H9 (cell line): Measurements from ENCODE around the gene RAD51AP2. TPM values are rescaled to one million over a fixed set of nuclear protein-coding genes. Genes with fewer than 3 reads are reported as not detected.

Source experiments
- DNase-seq: peaks from one replicate; pipeline ENCODE4 v3.0.0-alpha.2; 2017
- H2AFZ ChIP-seq: one replicate; pipeline ENCODE4 v1.6.1; 2013; ENCODE audit warnings: mild to moderate bottlenecking, low read length, control low read depth, moderate library complexity
- H2AK5ac ChIP-seq: 2 replicates; pipeline ENCODE4 v1.6.1; 2013; ENCODE audit warnings: low read length, control low read depth, mixed read lengths; ENCODE audit not compliant: insufficient read length
- H2BK120ac ChIP-seq: one replicate; pipeline ENCODE4 v1.6.1; 2013; ENCODE audit warnings: low read depth, mild to moderate bottlenecking, low read length, control low read depth, inconsistent platforms; ENCODE audit not compliant: poor library complexity, severe bottlenecking
- H2BK12ac ChIP-seq: 2 replicates; pipeline ENCODE4 v1.6.1; 2013; ENCODE audit warnings: low read length, control low read depth, mixed read lengths, low read depth; ENCODE audit not compliant: insufficient read length
- H2BK15ac ChIP-seq: 2 replicates; pipeline ENCODE4 v1.6.1; 2013; ENCODE audit warnings: low read depth, low read length, control low read depth
- H2BK20ac ChIP-seq: one replicate; pipeline ENCODE4 v1.6.1; 2013; ENCODE audit warnings: low read depth, mild to moderate bottlenecking, low read length, control low read depth, inconsistent platforms; ENCODE audit not compliant: poor library complexity, severe bottlenecking
- H2BK5ac ChIP-seq: 2 replicates; pipeline ENCODE4 v1.6.1; 2013; ENCODE audit warnings: low read length, control low read depth, mixed read lengths; ENCODE audit not compliant: insufficient read length
- H3K14ac ChIP-seq: 2 replicates; pipeline ENCODE4 v1.6.1; 2013; ENCODE audit warnings: low read length, control low read depth; ENCODE audit not compliant: insufficient read depth
- H3K18ac ChIP-seq: 2 replicates; pipeline ENCODE4 v1.6.1; 2013; ENCODE audit warnings: low read depth, mild to moderate bottlenecking, mixed read lengths, low read length, control low read depth; ENCODE audit not compliant: insufficient read length
- H3K23ac ChIP-seq: 2 replicates; pipeline ENCODE4 v1.6.1; 2013; ENCODE audit warnings: low read length, control low read depth, mixed read lengths, low read depth; ENCODE audit not compliant: insufficient read length
- H3K23me2 ChIP-seq: 2 replicates; pipeline ENCODE4 v1.6.1; 2013; ENCODE audit warnings: low read depth, mild to moderate bottlenecking, mixed read lengths, low read length, control low read depth; ENCODE audit not compliant: insufficient read length, poor library complexity, severe bottlenecking
- H3K27ac ChIP-seq: 2 replicates; pipeline ENCODE4 v1.5.1; 2013; ENCODE audit warnings: low read length, control low read depth, mixed read lengths, low read depth; ENCODE audit not compliant: insufficient read length
- H3K27me3 ChIP-seq: 2 replicates; pipeline ENCODE4 v1.6.1; 2013; ENCODE audit warnings: low read length, control low read depth, inconsistent platforms; ENCODE audit not compliant: insufficient read depth
- H3K4ac ChIP-seq: 2 replicates; pipeline ENCODE4 v1.6.1; 2013; ENCODE audit warnings: low read depth, mild to moderate bottlenecking, control low read depth, inconsistent platforms, low read length, moderate library complexity
- H3K4me1 ChIP-seq: 2 replicates; pipeline ENCODE4 v1.6.1; 2013; ENCODE audit warnings: low read length, control low read depth, inconsistent platforms; ENCODE audit not compliant: insufficient read depth
- H3K4me2 ChIP-seq: 2 replicates; pipeline ENCODE4 v1.6.1; 2013; ENCODE audit warnings: low read length, control low read depth, mixed read lengths; ENCODE audit not compliant: insufficient read length, insufficient read depth
- H3K56ac ChIP-seq: 2 replicates; pipeline ENCODE4 v1.6.1; 2013; ENCODE audit warnings: low read depth, mild to moderate bottlenecking, mixed read lengths, low read length, control low read depth; ENCODE audit not compliant: insufficient read length
- H3K79me1 ChIP-seq: 2 replicates; pipeline ENCODE4 v1.6.1; 2013; ENCODE audit warnings: low read depth, mild to moderate bottlenecking, moderate library complexity, low read length, control low read depth, inconsistent platforms; ENCODE audit not compliant: insufficient read depth, poor library complexity, severe bottlenecking
- H3K79me2 ChIP-seq: 2 replicates; pipeline ENCODE4 v1.6.1; 2013; ENCODE audit warnings: low read length, control low read depth, inconsistent platforms; ENCODE audit not compliant: insufficient read depth
- H3K9ac ChIP-seq: 2 replicates; pipeline ENCODE4 v1.6.1; 2013; ENCODE audit warnings: low read length, control low read depth, mixed read lengths; ENCODE audit not compliant: insufficient read length; ENCODE audit errors: extremely low read depth
- H3K9me3 ChIP-seq: one replicate; pipeline ENCODE4 v1.6.1; 2013; ENCODE audit warnings: low read depth, low read length, inconsistent platforms; ENCODE audit not compliant: control insufficient read depth
- H3T11ph ChIP-seq: one replicate; pipeline ENCODE4 v1.6.1; 2013; ENCODE audit warnings: mild to moderate bottlenecking, low read length, control low read depth, inconsistent platforms
- H4K20me1 ChIP-seq: one replicate; pipeline ENCODE4 v1.6.1; 2013; ENCODE audit not compliant: control insufficient read depth, insufficient read length, insufficient read depth
- H4K5ac ChIP-seq: 2 replicates; pipeline ENCODE4 v1.6.1; 2013; ENCODE audit warnings: low read depth, mild to moderate bottlenecking, mixed read lengths, low read length, control low read depth; ENCODE audit not compliant: insufficient read length
- H4K8ac ChIP-seq: replicated peaks from 2 replicates; pipeline ENCODE4 v1.6.1; 2013; ENCODE audit warnings: low read length, control low read depth, mixed read lengths, low read depth; ENCODE audit not compliant: insufficient read length
- H4K91ac ChIP-seq: 2 replicates; pipeline ENCODE4 v1.6.1; 2013; ENCODE audit warnings: low read depth, mild to moderate bottlenecking, moderate library complexity, mixed read lengths, low read length, control low read depth; ENCODE audit not compliant: insufficient read length
- H3K27ac Mint-ChIP-seq, 3 experiments: 2 replicates in 2 of 3; 3 replicates in 1 of 3; pipeline ENCODE4 v1.8.0; 2020 to 2021; ENCODE audit warnings: mixed read lengths in 3 of 3, mild to moderate bottlenecking in 1 of 3, moderate library complexity in 1 of 3
- H3K27me3 Mint-ChIP-seq: 2 replicates; pipeline ENCODE4 v1.8.0; 2021; ENCODE audit warnings: low read depth, mild to moderate bottlenecking, moderate library complexity, mixed read lengths
- H3K36me3 Mint-ChIP-seq, 3 experiments: 2 replicates in 2 of 3; 3 replicates in 1 of 3; pipeline ENCODE4 v1.8.0; 2020 to 2021; ENCODE audit warnings: low read depth in 3 of 3, mixed read lengths in 3 of 3; ENCODE audit not compliant: insufficient read depth in 1 of 3
- H3K4me1 Mint-ChIP-seq, 2 experiments: 2 replicates each; pipeline ENCODE4 v1.8.0; 2020; ENCODE audit warnings: mixed read lengths in 2 of 2
- H3K4me3 Mint-ChIP-seq, 2 experiments: 2 replicates in 1 of 2; 3 replicates in 1 of 2; pipeline ENCODE4 v1.8.0; 2020 to 2021; ENCODE audit warnings: mild to moderate bottlenecking in 2 of 2, mixed read lengths in 2 of 2, moderate library complexity in 1 of 2
- H3K9me3 Mint-ChIP-seq, 2 experiments: 2 replicates in 1 of 2; 3 replicates in 1 of 2; pipeline ENCODE4 v1.8.0; 2020; ENCODE audit warnings: mild to moderate bottlenecking in 2 of 2, mixed read lengths in 2 of 2, moderate library complexity in 1 of 2
- CTCF ChIP-seq: fragments of 200-600 bp; sonication (generic); conservative IDR thresholded peaks from 3 replicates; pipeline ENCODE4 v1.8.0; 2021; ENCODE audit warnings: antibody characterized with exemption, mild to moderate bottlenecking
- WGBS: extraction: QIAGEN DNeasy Blood & Tissue Kit; methylation state at CpG from one replicate; pipeline ENCODE4 v1.1.7; 2013; ENCODE audit warnings: missing lambda C conversion rate, low lambda C conversion rate, mixed read lengths; ENCODE audit not compliant: insufficient read length; ENCODE audit errors: extremely low coverage; 5-methylcytosine and 5-hydroxymethylcytosine counted together
- total RNA-seq: library from RNA; stranded (reverse); gene quantifications from 2 replicates; pipeline ENCODE4 v1.2.1, GENCODE V29; 2021

Gene RAD51AP2
- total RNA-seq, 1 experiment from 2014 or later = 0.07 TPM

GRCh38 chr2:17550907-17551306, 32.7 kb upstream of the RAD51AP2 start:
- H4K20me1 ChIP-seq = no peaks in the 10 kb centered on the region
- H3K27ac Mint-ChIP-seq = no peak overlapping the region
- no peak overlapping the region for H2AFZ ChIP-seq
- H3K79me2 ChIP-seq = peaks cover 36% of the 10 kb centered on the region; the same call in 1 of the 2 replicates
- WGBS = no CpG with 5 or more reads among the region's 2 CpGs
- no peak overlapping the region for H2BK20ac ChIP-seq
- no peaks in the 10 kb centered on the region for H3K9me3 ChIP-seq
- H3K4ac ChIP-seq = no peak overlapping the region
- TF ChIP-seq CTCF = no peak
- no peak overlapping the region for H4K5ac ChIP-seq
- peaks cover 22% of the 10 kb centered on the region for H3K4me1 ChIP-seq
- H2BK5ac ChIP-seq = no peak overlapping the region
- no peak overlapping the region for H4K91ac ChIP-seq
- H2AK5ac ChIP-seq = no peak overlapping the region
- H3K4me2 ChIP-seq = no peak overlapping the region
- DNase-seq = no peak
- H3K4me1 Mint-ChIP-seq = peaks cover 48 to 59% of the 10 kb centered on the region in 2 experiments
- H3K79me1 ChIP-seq = peaks cover 5% of the 10 kb centered on the region
- no peak overlapping the region for H3K14ac ChIP-seq
- H3T11ph ChIP-seq = no peak overlapping the region
- H3K4me3 Mint-ChIP-seq = no peak overlapping the region
- H4K8ac ChIP-seq = no peak overlapping the region
- no peak overlapping the region for H2BK12ac ChIP-seq
- no peak overlapping the region for H3K27ac ChIP-seq
- H2BK15ac ChIP-seq = no peak overlapping the region
- peaks cover 0 to 3% of the 10 kb centered on the region in 2 experiments; a peak in 2 of 5 replicates for H3K9me3 Mint-ChIP-seq
- no peaks in the 10 kb centered on the region for H3K27me3 Mint-ChIP-seq
- H3K23me2 ChIP-seq = no peaks in the 10 kb centered on the region
- no peak overlapping the region for H3K56ac ChIP-seq
- peaks cover 6 to 9% (median 7%) of the 10 kb centered on the region in 3 experiments for H3K36me3 Mint-ChIP-seq
- no peak overlapping the region for H3K9ac ChIP-seq
- no peak overlapping the region for H3K23ac ChIP-seq
- no peak overlapping the region for H3K18ac ChIP-seq
- no peaks in the 10 kb centered on the region for H3K27me3 ChIP-seq
- H2BK120ac ChIP-seq = no peak overlapping the region
